ENCODE data around the gene TXNL1. TPM values are rescaled to one million over a fixed set of nuclear protein-coding genes. Genes with fewer than 3 reads are reported as not detected.

Gene TXNL1
- total and polyA plus RNA-seq, 12 donors = 44.6 to 264 (median 72.8) TPM

GRCh38 chr18:56632070-56633022, 6.0 kb downstream of the TXNL1 start:
- Histone ChIP-seq H3K27me3 (no peaks in the 10 kb centered on the region), H3K36me3 (replicated peaks in 1 of 2) (no peaks in the 10 kb centered on the region), H3K27ac (no peak overlapping the region), H3K4me1 (replicated peaks in 1 of 2) (peaks cover 19 to 65% of the 10 kb centered on the region in 2 donors), H3K9me3 (replicated peaks in 1 of 3) (no peaks in the 10 kb centered on the region), H3K4me3 (no peak overlapping the region)
- 90 to 92% (median 91%) methylated on average over 7 of the region's 7 CpGs for WGBS, 4 donors
- intact Hi-C loops (cut with DNase I) = no loop called here
- no peak for TF ChIP-seq POLR2A (IDR thresholded peaks at IDR 0.05)
- TF ChIP-seq, protein P1, sequence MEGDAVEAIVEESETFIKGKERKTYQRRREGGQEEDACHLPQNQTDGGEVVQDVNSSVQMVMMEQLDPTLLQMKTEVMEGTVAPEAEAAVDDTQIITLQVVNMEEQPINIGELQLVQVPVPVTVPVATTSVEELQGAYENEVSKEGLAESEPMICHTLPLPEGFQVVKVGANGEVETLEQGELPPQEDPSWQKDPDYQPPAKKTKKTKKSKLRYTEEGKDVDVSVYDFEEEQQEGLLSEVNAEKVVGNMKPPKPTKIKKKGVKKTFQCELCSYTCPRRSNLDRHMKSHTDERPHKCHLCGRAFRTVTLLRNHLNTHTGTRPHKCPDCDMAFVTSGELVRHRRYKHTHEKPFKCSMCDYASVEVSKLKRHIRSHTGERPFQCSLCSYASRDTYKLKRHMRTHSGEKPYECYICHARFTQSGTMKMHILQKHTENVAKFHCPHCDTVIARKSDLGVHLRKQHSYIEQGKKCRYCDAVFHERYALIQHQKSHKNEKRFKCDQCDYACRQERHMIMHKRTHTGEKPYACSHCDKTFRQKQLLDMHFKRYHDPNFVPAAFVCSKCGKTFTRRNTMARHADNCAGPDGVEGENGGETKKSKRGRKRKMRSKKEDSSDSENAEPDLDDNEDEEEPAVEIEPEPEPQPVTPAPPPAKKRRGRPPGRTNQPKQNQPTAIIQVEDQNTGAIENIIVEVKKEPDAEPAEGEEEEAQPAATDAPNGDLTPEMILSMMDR (IDR thresholded peaks at IDR 0.05) = no peak
- DNase-seq = no peak

DNA sequence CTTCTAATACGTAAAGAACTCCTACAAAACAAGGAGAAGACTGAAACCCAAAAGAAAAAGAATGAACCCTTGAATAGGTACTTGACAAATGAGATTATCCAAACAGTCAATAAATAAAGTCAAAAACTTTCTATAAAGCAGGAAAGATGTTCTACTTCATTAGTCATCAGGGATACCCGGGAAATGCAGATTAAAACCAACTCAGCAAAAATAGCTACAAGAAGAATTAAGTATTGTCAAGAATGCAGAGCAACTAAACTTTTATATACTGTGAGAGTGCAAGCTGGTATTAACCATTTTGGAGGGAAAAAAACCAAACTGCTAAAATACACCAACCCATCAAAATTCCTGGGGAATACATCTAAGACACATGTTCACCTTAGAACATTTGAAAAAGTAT, 10.4 kb downstream of the TXNL1 start:
- no peaks in the 10 kb centered on the region for H3K27me3 ChIP-seq
- H3K27ac ChIP-seq = no peak overlapping the region
- TF ChIP-seq, protein P1 (IDR thresholded peaks at IDR 0.05) = no peak
- TF ChIP-seq POLR2A (IDR thresholded peaks at IDR 0.05) = no peak
- H3K36me3 ChIP-seq (replicated peaks in 1 of 2) = peaks cover 0 to 19% of the 10 kb centered on the region in 2 donors
- H3K4me1 ChIP-seq (replicated peaks in 1 of 2) = peaks cover 8 to 38% of the 10 kb centered on the region in 2 donors
- no peak overlapping the region for H3K4me3 ChIP-seq
- no peaks in the 10 kb centered on the region for H3K9me3 ChIP-seq (replicated peaks in 1 of 3)
- DNase-seq = no peak
- intact Hi-C loops (cut with DNase I) = no loop called here
- 57 to 67% (median 60%) methylated on average over 2 of the region's 2 CpGs for WGBS, 4 donors

DNA sequence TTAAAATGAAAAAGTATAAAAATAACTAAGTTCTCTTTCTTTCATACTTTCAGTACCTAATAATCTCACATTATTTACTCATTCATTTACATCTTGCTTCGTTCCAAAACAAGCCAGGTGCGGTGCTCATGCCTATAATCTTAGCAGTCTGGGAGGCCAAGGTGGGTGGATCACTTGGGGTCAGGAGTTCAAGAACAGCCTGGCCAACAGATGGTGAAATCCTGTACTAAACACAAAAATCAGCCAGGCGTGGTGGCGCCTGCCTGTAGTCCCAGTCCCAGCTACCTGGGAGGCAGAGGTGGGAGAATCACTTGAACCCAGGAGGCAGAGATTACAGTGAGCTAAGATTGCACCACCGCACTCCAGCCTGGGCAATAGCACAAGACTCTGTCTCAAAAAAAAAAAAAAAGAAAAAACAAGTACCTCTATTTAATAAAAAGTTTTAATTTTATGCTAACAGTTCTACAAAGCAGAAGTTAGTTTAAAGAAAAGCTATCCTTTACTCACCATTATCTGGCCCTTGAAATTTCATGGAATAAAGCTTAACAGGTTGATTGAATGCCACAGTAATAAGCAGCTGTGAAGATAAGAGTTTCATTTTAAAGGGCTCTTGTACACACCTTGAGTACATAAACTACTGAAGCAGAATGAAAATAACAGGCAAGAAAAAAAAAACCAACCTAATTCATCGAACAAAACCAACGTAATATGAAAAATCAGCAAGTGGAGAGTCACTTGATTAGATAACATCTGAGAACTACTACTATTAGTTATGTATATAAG, 22.5 kb downstream of the TXNL1 start:
- Histone ChIP-seq H3K9me3 (replicated peaks in 1 of 3) (no peaks in the 10 kb centered on the region), H3K4me3 (no peak overlapping the region), H3K36me3 (replicated peaks in 1 of 2) (peaks cover 0 to 53% of the 10 kb centered on the region in 2 donors), H3K27ac (no peak overlapping the region), H3K27me3 (no peaks in the 10 kb centered on the region), H3K4me1 (replicated peaks in 1 of 2) (no peaks in the 10 kb centered on the region)
- intact Hi-C loops (cut with DNase I) = no loop called here
- DNase-seq = no peak
- no peak for TF ChIP-seq POLR2A (IDR thresholded peaks at IDR 0.05)
- TF ChIP-seq, protein P1 (IDR thresholded peaks at IDR 0.05) = no peak
- WGBS, 4 donors = 79 to 90% (median 83%) methylated on average over 7 of the region's 7 CpGs

GRCh38 chr18:56606618-56607017, 31.8 kb downstream of the TXNL1 start:
- no peaks in the 10 kb centered on the region for H3K27me3 ChIP-seq
- no peak overlapping the region for H3K27ac ChIP-seq
- intact Hi-C loops (cut with DNase I) = no loop called here
- TF ChIP-seq POLR2A (IDR thresholded peaks at IDR 0.05) = no peak
- TF ChIP-seq, protein P1 (IDR thresholded peaks at IDR 0.05) = no peak
- H3K36me3 ChIP-seq (replicated peaks in 1 of 2) = peaks cover 0 to 43% of the 10 kb centered on the region in 2 donors
- no peak overlapping the region for H3K4me3 ChIP-seq
- H3K9me3 ChIP-seq (replicated peaks in 1 of 3) = no peaks in the 10 kb centered on the region
- no peaks in the 10 kb centered on the region for H3K4me1 ChIP-seq (replicated peaks in 1 of 2)
- DNase-seq = no peak
- WGBS, 4 donors = 87 to 96% (median 95%) methylated on average over 2 of the region's 2 CpGs
